ENCODE data around the gene RALGDS.

RALGDS gene

GRCh38 chr9:133162861-133163503 is 41.9 kb upstream of the RALGDS start:
- H3K27ac ChIP-seq (ENCODE audit: low read depth, low read length) = no peak overlapping the region

GRCh38 chr9:133161547-133161950 is 40.5 kb upstream of the RALGDS start:
- Histone ChIP-seq H3K4me3 (ENCODE audit: low read length) (no peak overlapping the region), H3K27ac (ENCODE audit: low read depth, low read length) (no peak overlapping the region), H3K9me3 (ENCODE audit: insufficient read depth, low read depth, low read length) (no peaks in the 10 kb centered on the region), H3K27me3 (ENCODE audit: insufficient read depth, low read length) (peaks cover 24% of the 10 kb centered on the region), H3K36me3 (ENCODE audit: insufficient read depth, low read length) (no peaks in the 10 kb centered on the region), H3K9ac (ENCODE audit: low read depth, low read length) (no peak overlapping the region), H3K4me1 (ENCODE audit: insufficient read depth, low read length) (no peaks in the 10 kb centered on the region; the same call in 1 of the 2 replicates)
- WGBS = 90% methylated on average over 4 of the region's 4 CpGs

More at GRCh38 chr9:133162861-133163503, 41.9 kb upstream of the RALGDS start:
- 22% methylated on average over 54 of the region's 54 CpGs for WGBS
- Histone ChIP-seq H3K27me3 (ENCODE audit: insufficient read depth, low read length) (peaks cover 24% of the 10 kb centered on the region), H3K9me3 (ENCODE audit: insufficient read depth, low read depth, low read length) (no peaks in the 10 kb centered on the region), H3K9ac (ENCODE audit: low read depth, low read length) (peak overlapping the region; percentile 37; the same call in 1 of the 2 replicates), H3K36me3 (ENCODE audit: insufficient read depth, low read length) (no peaks in the 10 kb centered on the region), H3K4me1 (ENCODE audit: insufficient read depth, low read length) (no peaks in the 10 kb centered on the region; the same call in 1 of the 2 replicates), H3K4me3 (ENCODE audit: low read length) (peak overlapping the region; percentile 56)

- Histone ChIP-seq H3K9ac (ENCODE audit: low read depth, low read length) (no peak overlapping the region), H3K4me3 (ENCODE audit: low read length) (no peak overlapping the region), H3K4me1 (ENCODE audit: insufficient read depth, low read length) (no peaks in the 10 kb centered on the region; the same call in 1 of the 2 replicates), H3K36me3 (ENCODE audit: insufficient read depth, low read length) (no peaks in the 10 kb centered on the region), H3K27me3 (ENCODE audit: insufficient read depth, low read length) (peaks cover 24% of the 10 kb centered on the region), H3K9me3 (ENCODE audit: insufficient read depth, low read depth, low read length) (no peaks in the 10 kb centered on the region), H3K27ac (ENCODE audit: low read depth, low read length) (no peak overlapping the region)
- WGBS = 76% methylated on average over 9 of the region's 9 CpGs
Observed at GRCh38 chr9:133160742-133161546, 39.9 kb upstream of the RALGDS start.

- Histone ChIP-seq H3K9me3 (ENCODE audit: insufficient read depth, low read depth, low read length) (no peaks in the 10 kb centered on the region), H3K27me3 (ENCODE audit: insufficient read depth, low read length) (peaks cover 16% of the 10 kb centered on the region), H3K4me1 (ENCODE audit: insufficient read depth, low read length) (no peaks in the 10 kb centered on the region), H3K4me3 (ENCODE audit: low read length) (no peak overlapping the region), H3K36me3 (ENCODE audit: insufficient read depth, low read length) (no peaks in the 10 kb centered on the region), H3K9ac (ENCODE audit: low read depth, low read length) (no peak overlapping the region), H3K27ac (ENCODE audit: low read depth, low read length) (no peak overlapping the region)
- WGBS = 92% methylated on average over 3 of the region's 3 CpGs
Observed at GRCh38 chr9:133158695-133159094, 37.7 kb upstream of the RALGDS start.

GRCh38 chr9:133155156-133155555 is 34.1 kb upstream of the RALGDS start:
- 96% methylated on average over 9 of the region's 9 CpGs for WGBS
- Histone ChIP-seq H3K4me1 (ENCODE audit: insufficient read depth, low read length) (no peaks in the 10 kb centered on the region), H3K36me3 (ENCODE audit: insufficient read depth, low read length) (no peaks in the 10 kb centered on the region), H3K27me3 (ENCODE audit: insufficient read depth, low read length) (no peaks in the 10 kb centered on the region), H3K9ac (ENCODE audit: low read depth, low read length) (no peak overlapping the region), H3K4me3 (ENCODE audit: low read length) (no peak overlapping the region), H3K27ac (ENCODE audit: low read depth, low read length) (no peak overlapping the region), H3K9me3 (ENCODE audit: insufficient read depth, low read depth, low read length) (no peaks in the 10 kb centered on the region)

- Histone ChIP-seq H3K9me3 (ENCODE audit: insufficient read depth, low read depth, low read length) (no peaks in the 10 kb centered on the region), H3K27me3 (ENCODE audit: insufficient read depth, low read length) (no peaks in the 10 kb centered on the region), H3K4me3 (ENCODE audit: low read length) (no peak overlapping the region), H3K9ac (ENCODE audit: low read depth, low read length) (no peak overlapping the region), H3K36me3 (ENCODE audit: insufficient read depth, low read length) (no peaks in the 10 kb centered on the region), H3K4me1 (ENCODE audit: insufficient read depth, low read length) (no peaks in the 10 kb centered on the region), H3K27ac (ENCODE audit: low read depth, low read length) (no peak overlapping the region)
- WGBS = 91% methylated on average over 13 of the region's 13 CpGs
Observed at GRCh38 chr9:133154097-133154989, 33.3 kb upstream of the RALGDS start.

- Histone ChIP-seq H3K4me3 (ENCODE audit: low read length) (no peak overlapping the region), H3K9ac (ENCODE audit: low read depth, low read length) (no peak overlapping the region), H3K27ac (ENCODE audit: low read depth, low read length) (no peak overlapping the region), H3K9me3 (ENCODE audit: insufficient read depth, low read depth, low read length) (no peaks in the 10 kb centered on the region), H3K36me3 (ENCODE audit: insufficient read depth, low read length) (no peaks in the 10 kb centered on the region), H3K4me1 (ENCODE audit: insufficient read depth, low read length) (no peaks in the 10 kb centered on the region), H3K27me3 (ENCODE audit: insufficient read depth, low read length) (0 out of 2 replicates have a peak, but pooled peaks cover 2% of the 10 kb centered on the region)
- 88% methylated on average over 36 of the region's 36 CpGs for WGBS
Observed at GRCh38 chr9:133153227-133154096, 32.4 kb upstream of the RALGDS start.

GRCh38 chr9:133151601-133152525 is 30.8 kb upstream of the RALGDS start:
- WGBS = 92% methylated on average over 14 of the region's 14 CpGs
- no peaks in the 10 kb centered on the region for H3K9me3 ChIP-seq (ENCODE audit: insufficient read depth, low read depth, low read length)
- H3K27me3 ChIP-seq (ENCODE audit: insufficient read depth, low read length) = 0 out of 2 replicates have a peak, but pooled peaks cover 3% of the 10 kb centered on the region
- H3K4me1 ChIP-seq (ENCODE audit: insufficient read depth, low read length) = 0 out of 2 replicates have a peak, but pooled peaks cover 6% of the 10 kb centered on the region
- H3K27ac ChIP-seq (ENCODE audit: low read depth, low read length) = no peak overlapping the region
- no peak overlapping the region for H3K4me3 ChIP-seq (ENCODE audit: low read length)
- H3K9ac ChIP-seq (ENCODE audit: low read depth, low read length) = no peak overlapping the region
- no peaks in the 10 kb centered on the region for H3K36me3 ChIP-seq (ENCODE audit: insufficient read depth, low read length)

GRCh38 chr9:133151041-133151440 is 30.0 kb upstream of the RALGDS start:
- H3K36me3 ChIP-seq (ENCODE audit: insufficient read depth, low read length) = no peaks in the 10 kb centered on the region
- 0 out of 2 replicates have a peak, but pooled peaks cover 3% of the 10 kb centered on the region for H3K27me3 ChIP-seq (ENCODE audit: insufficient read depth, low read length)
- H3K9ac ChIP-seq (ENCODE audit: low read depth, low read length) = no peak overlapping the region
- WGBS = 92% methylated on average over 6 of the region's 6 CpGs
- 0 out of 2 replicates have a peak, but pooled peaks cover 6% of the 10 kb centered on the region for H3K4me1 ChIP-seq (ENCODE audit: insufficient read depth, low read length)
- no peak overlapping the region for H3K27ac ChIP-seq (ENCODE audit: low read depth, low read length)
- H3K9me3 ChIP-seq (ENCODE audit: insufficient read depth, low read depth, low read length) = no peaks in the 10 kb centered on the region
- H3K4me3 ChIP-seq (ENCODE audit: low read length) = no peak overlapping the region

Measured in HUES64 (cell line).